Measurements from ENCODE around the gene MROH8. TPM values are rescaled to one million over a fixed set of nuclear protein-coding genes. Genes with fewer than 3 reads are reported as not detected.
A peak's percentile ranks its signal among the peaks of the same experiment; 100 is the strongest.

Gene MROH8
- total RNA-seq, 2 donors from 2014 or later = 5.2 to 16.7 TPM

DNA sequence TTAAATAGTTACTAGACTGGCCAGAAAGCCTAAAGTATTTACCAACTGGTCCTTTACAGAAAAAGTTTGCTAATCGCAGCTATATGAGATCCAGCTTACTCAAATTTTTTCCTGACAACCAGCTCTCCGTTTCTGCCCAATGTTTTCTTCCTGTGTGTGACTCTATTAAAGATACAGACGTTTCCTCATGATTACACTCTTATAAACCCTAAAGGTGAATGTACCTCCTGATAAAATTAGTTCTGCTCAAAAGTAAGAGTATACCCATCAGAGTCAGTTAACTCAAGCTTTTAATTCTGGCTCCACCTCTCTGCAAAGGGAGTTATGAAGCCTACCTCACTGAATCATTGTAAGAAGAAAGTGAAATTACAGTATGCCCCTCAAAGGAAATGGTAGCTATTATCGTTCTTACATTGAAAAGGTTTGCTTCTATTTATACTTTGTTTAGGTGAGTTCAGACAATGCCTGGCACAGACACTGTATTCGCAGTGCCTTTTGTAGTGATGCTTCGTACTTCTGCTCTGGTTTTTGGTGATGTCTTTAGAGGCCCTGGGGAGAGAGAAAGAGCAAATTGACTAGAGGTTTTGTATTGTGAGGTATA, 10.2 kb upstream of the MROH8 start:
- Histone ChIP-seq H3K9me3 (no peaks in the 10 kb centered on the region), H3K27ac (no peak overlapping the region), H3K27me3 (replicated peaks; ENCODE audit: insufficient read depth) (no peaks in the 10 kb centered on the region), H3K4me3 (no peak overlapping the region), H3K36me3 (no peaks in the 10 kb centered on the region), H3K4me1 (replicated peaks) (peaks cover 4% of the 10 kb centered on the region)
- intact Hi-C loops (cut with DNase I) = loop anchor here (10.0 kb wide), 1 partner anchor 195 kb away; no protein-coding TSS in a partner anchor
- TF ChIP-seq POLR2A (IDR thresholded peaks at IDR 0.05) (no peak), CTCF (IDR thresholded peaks at IDR 0.05) (no peak), POLR2AphosphoS5 (IDR thresholded peaks at IDR 0.05) (no peak)
- WGBS = 63% methylated on average over 6 of the region's 6 CpGs
- DNase-seq (ENCODE audit: low spot score) = no peak

DNA sequence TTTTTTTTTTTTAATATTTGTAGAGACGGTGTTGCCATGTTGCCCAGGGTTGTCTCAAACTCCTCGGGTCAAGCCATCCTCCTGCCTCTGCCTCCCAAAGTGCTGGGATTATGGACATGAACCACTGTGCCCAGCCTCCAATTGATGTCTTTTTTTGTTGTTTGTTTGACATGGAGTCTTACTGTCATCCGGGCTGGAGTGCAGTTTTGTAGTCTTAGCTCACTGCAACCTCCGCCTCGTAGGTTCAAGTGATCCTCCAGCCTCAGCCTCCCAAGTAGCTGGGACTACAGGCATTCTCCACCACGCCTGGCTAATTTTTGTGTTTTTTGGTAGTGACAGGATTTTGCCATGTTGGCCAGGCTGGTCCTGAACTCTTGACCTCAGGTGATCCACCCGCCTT, 9.4 kb upstream of the MROH8 start:
- intact Hi-C loops (cut with DNase I) = no loop called here
- no peak for DNase-seq (ENCODE audit: low spot score)
- Histone ChIP-seq H3K4me1 (replicated peaks) (peaks cover 4% of the 10 kb centered on the region), H3K27ac (no peak overlapping the region), H3K4me3 (no peak overlapping the region), H3K9me3 (no peaks in the 10 kb centered on the region), H3K27me3 (replicated peaks; ENCODE audit: insufficient read depth) (no peaks in the 10 kb centered on the region), H3K36me3 (no peaks in the 10 kb centered on the region)
- WGBS = 81% methylated on average over 7 of the region's 7 CpGs
- no peak for TF ChIP-seq POLR2A (IDR thresholded peaks at IDR 0.05)
- no peak for TF ChIP-seq POLR2AphosphoS5 (IDR thresholded peaks at IDR 0.05)
- TF ChIP-seq CTCF (IDR thresholded peaks at IDR 0.05) = no peak

DNA sequence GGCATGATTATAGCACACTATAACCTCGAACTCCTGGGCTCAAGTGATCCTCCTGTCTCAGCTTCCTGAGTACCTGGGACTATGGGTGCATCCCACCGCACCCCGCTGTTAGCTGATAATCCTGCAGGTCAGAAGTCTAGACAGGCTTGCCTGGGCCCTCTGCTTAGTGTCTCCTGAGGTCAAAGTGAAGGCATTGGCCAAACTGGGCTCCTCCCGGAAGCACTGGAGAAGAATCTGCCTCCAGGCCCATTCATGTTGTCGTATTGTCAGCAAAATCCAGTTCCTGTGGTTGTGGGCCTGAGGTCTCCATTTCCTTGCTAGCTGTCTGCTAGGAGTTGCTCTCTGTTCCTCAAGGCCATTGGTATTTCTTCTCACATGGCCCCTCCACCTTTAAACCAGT, 6.3 kb upstream of the MROH8 start:
- H3K36me3 ChIP-seq = no peaks in the 10 kb centered on the region
- WGBS = 95% methylated on average over 5 of the region's 5 CpGs
- no peak overlapping the region for H3K27ac ChIP-seq
- intact Hi-C loops (cut with DNase I) = no loop called here
- no peak for DNase-seq (ENCODE audit: low spot score)
- peaks cover 5% of the 10 kb centered on the region for H3K4me1 ChIP-seq (replicated peaks)
- H3K4me3 ChIP-seq = no peak overlapping the region
- no peaks in the 10 kb centered on the region for H3K9me3 ChIP-seq
- H3K27me3 ChIP-seq (replicated peaks; ENCODE audit: insufficient read depth) = no peaks in the 10 kb centered on the region
- TF ChIP-seq CTCF (IDR thresholded peaks at IDR 0.05) (no peak), POLR2AphosphoS5 (IDR thresholded peaks at IDR 0.05) (no peak), POLR2A (IDR thresholded peaks at IDR 0.05) (no peak)

DNA sequence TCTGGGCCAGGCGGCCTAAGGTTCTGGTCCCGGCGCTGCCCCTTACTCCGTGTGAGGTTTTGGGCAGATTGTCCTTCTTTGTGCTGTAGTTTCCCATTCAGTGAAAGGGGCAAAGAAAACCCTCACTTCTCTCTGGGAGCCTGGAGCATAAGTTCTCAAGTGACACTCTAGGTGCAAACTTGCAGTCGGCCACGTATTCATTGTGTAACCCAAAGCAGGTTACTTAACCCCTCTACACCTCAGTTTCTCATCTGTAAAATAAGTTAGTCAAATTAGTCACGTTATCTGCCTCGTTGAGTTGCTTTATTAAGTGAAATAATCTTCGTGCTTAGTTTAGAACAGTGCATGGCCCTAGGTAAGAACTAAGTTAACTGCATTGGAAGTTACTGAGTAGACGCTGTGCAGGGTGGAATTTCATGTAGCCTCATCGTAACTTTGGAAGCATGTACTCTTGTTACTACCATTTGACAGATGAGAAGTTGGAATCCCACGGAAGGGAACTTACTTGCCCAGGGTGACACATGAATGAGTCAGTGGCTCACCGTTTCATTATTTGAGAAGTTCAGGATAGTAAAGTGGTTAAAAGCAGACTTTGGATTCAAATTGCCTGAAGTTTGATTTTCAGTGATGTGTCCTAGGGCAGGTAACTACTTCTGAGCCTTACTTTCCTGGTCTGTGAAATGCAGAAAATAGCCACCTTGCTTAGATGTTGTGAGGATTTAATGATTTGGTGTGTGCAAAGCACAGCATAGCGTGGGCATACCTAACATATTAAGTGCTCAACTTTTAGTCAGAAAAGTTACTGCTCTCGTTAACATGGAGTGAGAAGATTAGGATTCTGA, 556 bp upstream of the MROH8 start:
- Histone ChIP-seq H3K9me3 (no peaks in the 10 kb centered on the region), H3K36me3 (no peaks in the 10 kb centered on the region), H3K4me1 (replicated peaks) (peaks cover 9% of the 10 kb centered on the region), H3K27me3 (replicated peaks; ENCODE audit: insufficient read depth) (no peaks in the 10 kb centered on the region), H3K27ac (peak overlapping the region; percentile 96 to 97), H3K4me3 (peak overlapping the region; percentile 87 to 88)
- no peak for DNase-seq (ENCODE audit: low spot score)
- TF ChIP-seq POLR2A (IDR thresholded peaks at IDR 0.05) (no peak), POLR2AphosphoS5 (IDR thresholded peaks at IDR 0.05) (no peak), CTCF (IDR thresholded peaks at IDR 0.05) (no peak)
- 5% methylated on average over 15 of the region's 15 CpGs for WGBS
- intact Hi-C loops (cut with DNase I) = no loop called here
